GM10847 (cell line): ENCODE data around the gene NAP1L1.

Experiments used
- POLR2A ChIP-seq: IDR thresholded peaks from 2 replicates; pipeline ENCODE4 v1.6.1; 2011; ENCODE audit not compliant: insufficient read length; ENCODE audit errors: extremely low read depth

Gene NAP1L1

GRCh38 chr12:76096079-76096646 lies 11.7 kb upstream of the NAP1L1 start:
- no peak for TF ChIP-seq POLR2A

- no peak for TF ChIP-seq POLR2A
Observed at GRCh38 chr12:76094754-76095153, 10.3 kb upstream of the NAP1L1 start.

- TF ChIP-seq POLR2A, result no peak
Observed at GRCh38 chr12:76091246-76091754, 6.8 kb upstream of the NAP1L1 start.

GRCh38 chr12:76085520-76085868 lies 1.0 kb upstream of the NAP1L1 start:
- TF ChIP-seq POLR2A, result no peak

- TF ChIP-seq POLR2A, result no peak
Observed at GRCh38 chr12:76084863-76085519, 506 bp upstream of the NAP1L1 start.

GRCh38 chr12:76083246-76083903 lies 1.1 kb downstream of the NAP1L1 start:
- no peak for TF ChIP-seq POLR2A

GRCh38 chr12:76081909-76082308 lies 2.6 kb downstream of the NAP1L1 start:
- TF ChIP-seq POLR2A, result no peak

- no peak for TF ChIP-seq POLR2A
Observed at GRCh38 chr12:76080729-76081415, 3.6 kb downstream of the NAP1L1 start.

- no peak for TF ChIP-seq POLR2A
Observed at GRCh38 chr12:76080017-76080728, 4.3 kb downstream of the NAP1L1 start.

- no peak for TF ChIP-seq POLR2A
Observed at GRCh38 chr12:76078748-76079147, 5.7 kb downstream of the NAP1L1 start.

GRCh38 chr12:76075448-76075847 lies 9.0 kb downstream of the NAP1L1 start:
- TF ChIP-seq POLR2A, result no peak

GRCh38 chr12:76074701-76075336 lies 9.7 kb downstream of the NAP1L1 start:
- no peak for TF ChIP-seq POLR2A

GRCh38 chr12:76073561-76073960 lies 10.9 kb downstream of the NAP1L1 start:
- TF ChIP-seq POLR2A, result no peak

- no peak for TF ChIP-seq POLR2A
Observed at GRCh38 chr12:76072568-76072967, 11.9 kb downstream of the NAP1L1 start.

GRCh38 chr12:76069339-76069738 lies 15.1 kb downstream of the NAP1L1 start:
- TF ChIP-seq POLR2A, result no peak
